Skeletal muscle satellite cell (primary cell): ENCODE measurements around the gene CUZD1.

Experiments
- H3K27me3 ChIP-seq: 2 replicates; pipeline ENCODE4 v1.7.0; 2013; ENCODE audit warnings: low read length; ENCODE audit not compliant: control insufficient read depth, insufficient read depth
- H3K36me3 ChIP-seq: 2 replicates; pipeline ENCODE4 v1.7.0; 2013; ENCODE audit warnings: mild to moderate bottlenecking, control low read depth, low read length; ENCODE audit not compliant: insufficient read depth
- H3K4me1 ChIP-seq: 2 replicates; pipeline ENCODE4 v1.7.0; 2013; ENCODE audit warnings: low read length; ENCODE audit not compliant: control insufficient read depth, insufficient read depth
- H3K4me2 ChIP-seq: 2 replicates; pipeline ENCODE4 v1.7.0; 2013; ENCODE audit warnings: mild to moderate bottlenecking, low read length
- H3K4me3 ChIP-seq: 2 replicates; pipeline ENCODE4 v1.7.0; 2013; ENCODE audit warnings: low read length
- H3K9ac ChIP-seq: 2 replicates; pipeline ENCODE4 v1.7.0; 2013; ENCODE audit warnings: mild to moderate bottlenecking, low read depth, low read length, moderate library complexity
- H3K9me3 ChIP-seq: replicated peaks from 2 replicates; pipeline ENCODE4 v1.7.0; 2013; ENCODE audit warnings: mild to moderate bottlenecking, control low read depth, low read length

Gene CUZD1

DNA sequence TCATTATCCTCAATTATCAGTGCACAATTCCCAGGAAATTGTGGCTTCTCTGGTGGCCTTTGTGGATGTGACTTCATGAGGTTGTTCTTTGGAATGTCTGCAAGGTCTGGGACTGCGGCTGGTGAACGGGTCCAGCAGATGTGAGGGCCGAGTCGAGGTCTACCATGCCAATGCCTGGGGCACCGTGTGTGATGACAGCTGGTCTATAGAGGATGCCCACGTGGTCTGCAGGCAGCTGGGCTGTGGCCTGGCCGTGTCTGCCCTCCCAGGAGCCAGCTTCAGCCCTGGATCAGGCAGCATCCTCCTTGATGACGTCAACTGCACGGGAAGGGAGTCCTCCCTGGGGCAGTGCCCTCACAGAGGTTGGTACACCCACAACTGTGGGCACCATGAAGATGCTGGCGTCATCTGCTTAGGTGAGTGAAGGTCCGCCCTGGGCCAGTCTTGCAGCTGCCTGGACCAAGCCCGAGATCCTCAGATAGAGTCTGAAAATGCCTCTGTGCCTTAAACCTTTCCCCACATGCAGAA, 46.9 kb downstream of the CUZD1 start:
- Histone ChIP-seq H3K4me1 (no peaks in the 10 kb centered on the region), H3K4me3 (no peak overlapping the region), H3K36me3 (no peaks in the 10 kb centered on the region), H3K9ac (no peak overlapping the region), H3K9me3 (no peaks in the 10 kb centered on the region), H3K4me2 (no peak overlapping the region), H3K27me3 (peaks cover 5% of the 10 kb centered on the region)

DNA sequence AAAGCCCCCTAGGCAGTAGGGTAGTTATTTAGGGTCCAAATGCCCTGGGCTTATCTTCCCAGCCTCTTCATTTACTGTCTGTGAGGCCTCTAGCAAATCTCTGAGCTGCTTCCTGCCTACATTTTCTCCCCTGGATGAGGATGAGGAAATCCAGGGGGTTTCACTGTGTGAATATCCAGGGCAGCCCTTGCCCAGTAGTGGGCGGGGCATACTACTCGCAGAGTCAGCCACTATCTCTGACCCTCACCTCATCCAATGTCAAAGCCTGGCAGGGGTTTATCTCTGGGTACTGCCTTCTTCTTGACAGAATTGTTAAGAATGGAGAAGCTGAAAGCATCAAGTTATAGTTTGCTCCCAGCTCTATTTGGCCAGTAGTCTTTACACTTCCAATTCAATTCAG, 48.9 kb downstream of the CUZD1 start:
- peaks cover 8% of the 10 kb centered on the region for H3K27me3 ChIP-seq
- H3K36me3 ChIP-seq: no peaks in the 10 kb centered on the region
- no peak overlapping the region for H3K4me2 ChIP-seq
- no peak overlapping the region for H3K4me3 ChIP-seq
- H3K9me3 ChIP-seq: no peaks in the 10 kb centered on the region
- H3K9ac ChIP-seq: no peak overlapping the region
- no peaks in the 10 kb centered on the region for H3K4me1 ChIP-seq

DNA sequence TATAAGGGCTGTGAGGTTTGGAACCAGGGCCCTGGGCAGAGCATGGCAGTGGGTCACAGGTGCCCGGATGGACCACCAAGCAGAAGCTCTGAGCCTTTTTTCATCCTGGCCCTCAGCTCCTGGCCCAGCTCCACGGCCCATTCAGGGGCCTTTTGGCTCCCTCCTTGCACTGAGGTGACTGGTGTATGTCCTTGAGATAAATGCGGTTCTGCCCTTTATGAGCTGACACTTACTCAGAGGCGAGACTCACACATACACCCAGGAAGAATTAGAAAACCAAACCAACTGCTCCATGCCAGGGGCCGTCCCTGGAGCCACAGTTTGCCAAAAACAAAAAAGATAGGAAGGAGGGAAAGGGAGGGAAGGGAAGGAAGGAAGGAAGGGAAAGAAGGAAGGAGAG, 49.7 kb downstream of the CUZD1 start:
- H3K27me3 ChIP-seq: peaks cover 12% of the 10 kb centered on the region
- H3K36me3 ChIP-seq: no peaks in the 10 kb centered on the region
- no peak overlapping the region for H3K4me2 ChIP-seq
- H3K4me1 ChIP-seq: no peaks in the 10 kb centered on the region
- no peak overlapping the region for H3K4me3 ChIP-seq
- H3K9me3 ChIP-seq: no peaks in the 10 kb centered on the region
- no peak overlapping the region for H3K9ac ChIP-seq

DNA sequence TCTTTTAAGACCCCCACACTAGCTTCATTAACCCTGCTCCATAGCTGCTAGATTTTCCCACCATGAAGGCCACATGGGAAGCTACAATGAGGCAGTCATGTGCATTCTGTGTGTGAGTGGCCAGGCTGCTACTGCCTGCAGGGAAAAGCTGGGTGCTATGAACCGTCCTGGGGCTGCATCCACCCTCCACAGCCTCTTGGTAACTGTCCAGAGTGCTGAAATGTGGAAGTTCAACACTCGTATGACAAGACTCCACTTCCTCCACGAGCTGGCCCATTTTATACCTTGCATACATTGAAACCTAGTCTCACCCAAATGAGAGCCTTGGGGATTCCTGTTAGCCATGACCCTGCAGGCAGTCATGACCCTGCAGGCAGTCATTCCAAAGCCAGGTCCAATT, 59.4 kb downstream of the CUZD1 start:
- H3K9ac ChIP-seq: no peak overlapping the region
- H3K36me3 ChIP-seq: no peaks in the 10 kb centered on the region
- H3K27me3 ChIP-seq: peaks cover 9% of the 10 kb centered on the region
- H3K9me3 ChIP-seq: no peaks in the 10 kb centered on the region
- no peaks in the 10 kb centered on the region for H3K4me1 ChIP-seq
- H3K4me3 ChIP-seq: no peak overlapping the region
- no peak overlapping the region for H3K4me2 ChIP-seq

DNA sequence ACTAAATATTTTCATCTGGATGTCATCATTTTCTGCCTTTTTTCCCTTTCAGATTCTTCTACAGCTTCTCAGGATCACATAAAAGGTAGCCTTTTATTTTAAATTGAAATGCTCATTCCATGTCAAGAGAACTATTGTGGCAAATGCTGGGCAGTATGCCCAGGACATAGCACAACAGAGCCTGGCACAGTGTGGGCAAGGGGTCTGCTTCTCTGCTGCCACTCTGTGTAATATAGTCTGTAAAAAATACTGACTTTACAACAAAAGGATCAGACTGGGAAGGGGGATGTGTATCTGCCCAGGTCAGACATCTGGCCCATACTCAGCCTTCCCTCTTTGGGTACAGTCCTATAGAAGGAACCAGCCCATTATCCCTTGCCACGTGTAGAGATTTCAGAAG, 62.7 kb downstream of the CUZD1 start:
- H3K4me2 ChIP-seq: no peak overlapping the region
- peaks cover 7% of the 10 kb centered on the region for H3K27me3 ChIP-seq
- H3K9ac ChIP-seq: no peak overlapping the region
- no peaks in the 10 kb centered on the region for H3K36me3 ChIP-seq
- H3K4me1 ChIP-seq: peaks cover 8% of the 10 kb centered on the region
- H3K4me3 ChIP-seq: no peak overlapping the region
- H3K9me3 ChIP-seq: no peaks in the 10 kb centered on the region
